Ishikawa (cell line): ENCODE results near the gene CDHR1.

Source experiments
- CEBPB ChIP-seq: IDR thresholded peaks from 2 replicates; pipeline ENCODE4 v1.6.1; 2012
- CREB1 ChIP-seq: IDR thresholded peaks from 2 replicates; pipeline ENCODE4 v1.6.1; 2012; ENCODE audit warnings: low read depth
- EP300 ChIP-seq: IDR thresholded peaks from 2 replicates; pipeline ENCODE4 v1.6.1; 2012; ENCODE audit warnings: borderline replicate concordance
- FOXM1 ChIP-seq: IDR thresholded peaks from 2 replicates; pipeline ENCODE4 v1.6.1; 2012; ENCODE audit warnings: low read depth, borderline replicate concordance
- MAX ChIP-seq: IDR thresholded peaks from 2 replicates; pipeline ENCODE4 v1.6.1; 2012
- NFIC ChIP-seq: IDR thresholded peaks from 2 replicates; pipeline ENCODE4 v1.6.1; 2012
- RAD21 ChIP-seq: IDR thresholded peaks from 2 replicates; pipeline ENCODE4 v1.6.1; 2012; ENCODE audit warnings: low read depth
- REST ChIP-seq: IDR thresholded peaks from 2 replicates; pipeline ENCODE4 v1.6.1; 2012; ENCODE audit warnings: low read depth, mild to moderate bottlenecking
- TAF1 ChIP-seq: IDR thresholded peaks from 2 replicates; pipeline ENCODE4 v1.6.1; 2012; ENCODE audit warnings: low read depth, mild to moderate bottlenecking
- USF1 ChIP-seq: IDR thresholded peaks from 2 replicates; pipeline ENCODE4 v1.6.1; 2012
- ZBTB7A ChIP-seq: IDR thresholded peaks from 2 replicates; pipeline ENCODE4 v1.6.1; 2012; ENCODE audit warnings: low read depth

GRCh38 chr10:84201682-84202081 is 7.3 kb downstream of the CDHR1 start:
- TF ChIP-seq CREB1 (no peak), EP300 (no peak), MAX (no peak), TAF1 (no peak), REST (no peak), CEBPB (no peak), RAD21 (no peak), FOXM1 (no peak), NFIC (no peak), ZBTB7A (no peak), USF1 (no peak)
